Type B pancreatic cell (in vitro differentiated cells): ENCODE data around the gene ZMIZ1. TPM values are rescaled to one million over a fixed set of nuclear protein-coding genes. Genes with fewer than 3 reads are reported as not detected.
A peak's percentile ranks its signal among the peaks of the same experiment; 100 is the strongest.

Experiments
- DNase-seq: peaks from one replicate; pipeline ENCODE4 v3.0.0; 2021; ENCODE audit warnings: mixed read lengths; ENCODE audit not compliant: unreplicated experiment; ENCODE audit errors: extremely low spot score
- H3K27ac Mint-ChIP-seq: 2 replicates; pipeline ENCODE4 v1.8.0; 2021; ENCODE audit warnings: mild to moderate bottlenecking, mixed read lengths
- H3K27me3 Mint-ChIP-seq: 2 replicates; pipeline ENCODE4 v1.8.0; 2021; ENCODE audit warnings: mixed read lengths
- H3K36me3 Mint-ChIP-seq: 2 replicates; pipeline ENCODE4 v1.8.0; 2021; ENCODE audit warnings: mixed read lengths
- H3K4me1 Mint-ChIP-seq: one replicate; pipeline ENCODE4 v1.8.0; 2021; ENCODE audit warnings: mixed read lengths; ENCODE audit not compliant: unreplicated experiment
- H3K4me3 Mint-ChIP-seq: 2 replicates; pipeline ENCODE4 v1.8.0; 2021; ENCODE audit warnings: mild to moderate bottlenecking, mixed read lengths
- H3K9me3 Mint-ChIP-seq: 2 replicates; pipeline ENCODE4 v1.8.0; 2021; ENCODE audit warnings: mixed read lengths
- CTCF ChIP-seq: fragments of 200-600 bp; sonication (generic); conservative IDR thresholded peaks from 2 replicates; pipeline ENCODE4 v1.5.0; 2021; ENCODE audit warnings: antibody characterized with exemption, mild to moderate bottlenecking
- total RNA-seq: library from RNA; stranded (reverse); gene quantifications from 2 replicates; pipeline ENCODE4 v1.2.1, GENCODE V29; 2021; ENCODE audit warnings: low replicate concordance

ZMIZ1 gene
- total RNA-seq, 1 donor from 2014 or later: 102 TPM

DNA sequence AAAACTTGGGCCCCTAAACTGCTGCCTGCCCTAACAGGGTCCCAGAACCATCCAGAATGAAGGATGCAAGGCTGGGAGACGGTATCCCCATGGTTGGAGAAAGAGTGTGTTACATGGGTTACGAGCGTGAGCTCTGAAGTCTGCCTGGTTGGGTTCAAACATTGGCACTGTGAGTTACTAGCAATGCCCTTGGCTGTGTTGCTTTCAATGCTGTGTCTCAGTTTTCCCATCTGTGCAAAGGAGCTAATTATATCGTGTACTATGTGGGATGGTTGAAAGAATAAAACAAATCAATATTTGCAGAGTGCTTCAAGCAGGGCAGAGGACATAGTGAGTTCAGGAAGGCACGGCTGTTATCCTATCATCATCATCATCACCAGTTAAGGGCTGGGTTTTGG is 114.7 kb downstream of the ZMIZ1 start:
- DNase-seq: no peak
- peak overlapping the region; percentile 48 for H3K4me3 Mint-ChIP-seq
- no peaks in the 10 kb centered on the region for H3K27me3 Mint-ChIP-seq

GRCh38 chr10:79184145-79184625 is 115.4 kb downstream of the ZMIZ1 start:
- no peak for TF ChIP-seq CTCF
- H3K4me3 Mint-ChIP-seq: peak overlapping the region; percentile 74
- H3K27me3 Mint-ChIP-seq: no peaks in the 10 kb centered on the region
- H3K36me3 Mint-ChIP-seq: peaks cover 7% of the 10 kb centered on the region
- DNase-seq: no peak
- peaks cover 71% of the 10 kb centered on the region for H3K4me1 Mint-ChIP-seq
- no peaks in the 10 kb centered on the region for H3K9me3 Mint-ChIP-seq
- peak overlapping the region; percentile 91 for H3K27ac Mint-ChIP-seq

More for the DNA sequence above, 114.7 kb downstream of the ZMIZ1 start:
- H3K27ac Mint-ChIP-seq: peak overlapping the region; percentile 91
- peaks cover 7% of the 10 kb centered on the region for H3K36me3 Mint-ChIP-seq
- no peak for TF ChIP-seq CTCF
- peaks cover 70% of the 10 kb centered on the region for H3K4me1 Mint-ChIP-seq
- H3K9me3 Mint-ChIP-seq: no peaks in the 10 kb centered on the region

DNA sequence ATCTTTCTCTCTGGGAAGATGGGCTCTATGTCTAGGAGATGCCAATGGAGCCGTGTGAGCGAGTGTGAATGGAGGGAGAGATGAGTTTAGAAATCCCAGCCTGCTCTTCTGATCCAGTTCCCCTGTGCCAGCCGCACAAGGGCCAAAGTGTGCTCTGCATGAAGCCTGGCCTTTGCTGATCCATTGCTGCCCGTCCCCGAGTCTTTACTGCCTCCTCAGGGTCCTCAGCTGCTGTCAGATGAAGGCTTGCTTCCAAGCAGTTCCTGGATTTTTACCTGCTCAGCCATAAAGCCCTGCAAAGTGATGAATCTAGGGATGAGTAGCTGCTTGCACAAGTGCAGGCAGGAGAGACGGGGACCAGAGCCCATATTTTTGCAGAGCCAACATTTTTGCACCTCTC is 115.9 kb downstream of the ZMIZ1 start:
- H3K4me1 Mint-ChIP-seq: peaks cover 67% of the 10 kb centered on the region
- H3K4me3 Mint-ChIP-seq: peak overlapping the region; percentile 74
- H3K9me3 Mint-ChIP-seq: no peaks in the 10 kb centered on the region
- peaks cover 7% of the 10 kb centered on the region for H3K36me3 Mint-ChIP-seq
- TF ChIP-seq CTCF: no peak
- no peaks in the 10 kb centered on the region for H3K27me3 Mint-ChIP-seq
- no peak for DNase-seq
- peak overlapping the region; percentile 91 for H3K27ac Mint-ChIP-seq

DNA sequence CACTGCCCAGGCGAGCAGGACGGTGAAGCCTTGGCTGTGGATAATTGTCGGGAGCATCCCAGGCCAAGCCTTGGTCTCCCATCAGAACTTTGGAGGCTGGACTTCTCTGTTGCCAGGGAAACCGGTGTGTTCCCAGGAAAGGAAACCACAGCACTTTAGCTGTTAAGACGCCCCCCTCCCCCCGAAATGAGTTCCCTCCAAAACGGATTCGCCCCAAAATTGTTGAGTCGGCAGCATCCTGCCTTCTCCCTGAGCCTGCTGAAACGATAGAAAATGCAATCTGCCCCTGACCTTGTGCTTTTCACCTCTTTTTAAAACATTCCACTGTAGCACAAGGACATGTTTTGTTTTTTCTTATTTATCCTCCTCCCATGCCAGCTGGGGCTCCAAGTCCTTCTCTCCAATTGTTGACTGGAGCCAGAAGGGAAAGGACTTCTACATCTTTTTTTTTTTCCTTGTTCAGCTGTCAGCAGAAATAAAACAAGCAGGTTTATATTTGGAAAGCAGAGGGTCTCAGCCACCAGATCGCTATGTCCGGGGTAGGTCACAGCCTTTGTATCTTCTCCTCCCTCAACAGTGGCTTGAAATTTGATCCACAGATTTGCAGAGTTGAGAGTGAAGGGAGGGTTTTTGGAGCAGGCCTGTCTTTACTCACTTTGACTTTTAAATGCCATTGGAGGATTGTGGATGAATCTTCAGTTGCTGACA is 116.5 kb downstream of the ZMIZ1 start:
- Mint-ChIP-seq H3K36me3 (peaks cover 7% of the 10 kb centered on the region), H3K9me3 (no peaks in the 10 kb centered on the region), H3K27me3 (no peaks in the 10 kb centered on the region), H3K4me1 (peaks cover 66% of the 10 kb centered on the region), H3K27ac (peak overlapping the region; percentile 91), H3K4me3 (peak overlapping the region; percentile 17)
- DNase-seq: no peak
- no peak for TF ChIP-seq CTCF

DNA sequence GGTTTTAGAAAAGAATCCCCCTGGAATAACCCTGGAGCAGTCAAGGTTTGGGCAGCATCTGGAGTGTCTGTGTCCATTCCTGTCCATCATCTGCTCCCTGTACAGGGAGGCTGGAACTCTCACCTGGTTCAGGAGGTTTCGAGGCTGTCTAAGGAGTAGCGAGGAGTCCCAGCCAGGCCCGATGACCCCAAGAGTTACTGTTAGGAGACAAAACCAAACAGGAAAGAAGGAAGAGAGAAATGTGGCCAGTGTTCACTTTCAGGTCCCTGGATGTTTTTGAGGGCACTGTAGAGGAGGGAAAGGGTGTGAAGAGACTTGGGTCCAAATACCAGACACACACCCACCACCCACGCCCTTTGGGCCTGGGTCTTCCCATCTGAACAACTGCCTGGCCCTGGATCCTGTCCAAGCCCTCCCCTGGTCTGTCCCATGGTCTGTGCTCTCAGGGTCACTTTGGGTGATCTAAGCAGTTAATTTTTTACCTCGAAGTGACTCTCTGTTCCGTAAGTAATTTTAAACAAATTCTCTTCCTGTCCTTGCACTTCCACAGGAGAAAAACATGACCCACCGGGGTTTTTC is 117.1 kb downstream of the ZMIZ1 start:
- TF ChIP-seq CTCF: no peak
- peaks cover 66% of the 10 kb centered on the region for H3K4me1 Mint-ChIP-seq
- peak overlapping the region; percentile 24 for H3K4me3 Mint-ChIP-seq
- H3K27ac Mint-ChIP-seq: peak overlapping the region; percentile 91
- DNase-seq: no peak
- no peaks in the 10 kb centered on the region for H3K27me3 Mint-ChIP-seq
- H3K9me3 Mint-ChIP-seq: no peaks in the 10 kb centered on the region
- peaks cover 7% of the 10 kb centered on the region for H3K36me3 Mint-ChIP-seq
